Stimulated activated CD4-positive, alpha-beta T cell treated with anti-CD3 and anti-CD28 coated beads, TNF-alpha, amount 100 ng/mL, for 1 hour (primary cell): ENCODE measurements around the gene COL6A1.
"Not testable (repeated sequence)": the region's sequence is repeated elsewhere in the genome, so short reads cannot be mapped to it uniquely, and the experiment has no call there.

ENCODE experiments used
- DNase-seq, 3 donors: peaks; one replicate each; pipeline ENCODE4 v3.0.0-alpha.2; 2020; ENCODE audit warnings: low read depth in 3 of 3, low spot score in 1 of 3

Gene COL6A1

GRCh38 chr21:46005481-46005881 lies 23.9 kb downstream of the COL6A1 start:
- DNase-seq: no peak

GRCh38 chr21:46005894-46006546 lies 24.4 kb downstream of the COL6A1 start:
- not testable (repeated sequence) for DNase-seq

- DNase-seq: no peak
These were observed 25.2 kb downstream of the COL6A1 start for GRCh38 chr21:46006547-46007491.

- DNase-seq: no peak
These were observed 25.9 kb downstream of the COL6A1 start for GRCh38 chr21:46007492-46007868.

- no peak for DNase-seq
These were observed 27.5 kb downstream of the COL6A1 start for GRCh38 chr21:46008893-46009621.

- DNase-seq: no peak
These were observed 28.6 kb downstream of the COL6A1 start for GRCh38 chr21:46009951-46010705.

- no peak for DNase-seq
These were observed 29.8 kb downstream of the COL6A1 start for GRCh38 chr21:46011267-46011967.

GRCh38 chr21:46012154-46012553 lies 30.6 kb downstream of the COL6A1 start:
- no peak for DNase-seq

- no peak for DNase-seq
These were observed 33.3 kb downstream of the COL6A1 start for GRCh38 chr21:46014828-46015227.

- DNase-seq: no peak
These were observed 35.6 kb downstream of the COL6A1 start for GRCh38 chr21:46017148-46017547.

GRCh38 chr21:46017695-46018094 lies 36.1 kb downstream of the COL6A1 start:
- DNase-seq: no peak

GRCh38 chr21:46018615-46019014 lies 37.0 kb downstream of the COL6A1 start:
- no peak for DNase-seq

- DNase-seq: no peak
These were observed 39.0 kb downstream of the COL6A1 start for GRCh38 chr21:46020581-46020980.

- no peak for DNase-seq
These were observed 39.8 kb downstream of the COL6A1 start for GRCh38 chr21:46021398-46021797.

GRCh38 chr21:46021978-46022544 lies 40.5 kb downstream of the COL6A1 start:
- DNase-seq: no peak

GRCh38 chr21:46022551-46023525 lies 41.3 kb downstream of the COL6A1 start:
- no peak for DNase-seq

- DNase-seq: no peak
These were observed 42.0 kb downstream of the COL6A1 start for GRCh38 chr21:46023555-46023954.

GRCh38 chr21:46024141-46024540 lies 42.6 kb downstream of the COL6A1 start:
- no peak for DNase-seq
